Neural progenitor cell (in vitro differentiated cells): ENCODE data around the gene SLC4A8. TPM values are rescaled to one million over a fixed set of nuclear protein-coding genes. Genes with fewer than 3 reads are reported as not detected.

ENCODE experiments used
- DNase-seq: peaks from one replicate; pipeline ENCODE4 v3.0.0-alpha.2; 2016; ENCODE audit warnings: low spot score
- H2AFZ ChIP-seq: fragments of 200-600 bp; sonication (generic); replicated peaks from 2 replicates; pipeline ENCODE4 v1.6.1; 2016; ENCODE audit warnings: antibody characterized with exemption
- H3F3A ChIP-seq: fragments of 200-600 bp; sonication (generic); 2 replicates; pipeline ENCODE4 v1.6.1; 2016; ENCODE audit warnings: antibody characterized with exemption, low read depth
- H3K27ac ChIP-seq: fragments of 200-600 bp; sonication (generic); 2 replicates; pipeline ENCODE4 v1.5.1; 2016; ENCODE audit warnings: mild to moderate bottlenecking
- H3K27me3 ChIP-seq: fragments of 200-600 bp; sonication (generic); 2 replicates; pipeline ENCODE4 v1.6.1; 2016; ENCODE audit warnings: mild to moderate bottlenecking, moderate library complexity
- H3K36me3 ChIP-seq: fragments of 200-600 bp; sonication (generic); 2 replicates; pipeline ENCODE4 v1.5.1; 2016
- H3K4me1 ChIP-seq: fragments of 200-600 bp; sonication (generic); 2 replicates; pipeline ENCODE4 v1.6.1; 2016; ENCODE audit warnings: mixed run types
- H3K4me2 ChIP-seq: fragments of 200-600 bp; sonication (generic); 2 replicates; pipeline ENCODE4 v1.6.1; 2016
- H3K4me3 ChIP-seq: fragments of 200-600 bp; sonication (generic); 2 replicates; pipeline ENCODE4 v1.5.1; 2016
- H3K79me2 ChIP-seq: fragments of 200-600 bp; sonication (generic); 2 replicates; pipeline ENCODE4 v1.6.1; 2016; ENCODE audit warnings: low read depth
- H3K9ac ChIP-seq: fragments of 200-600 bp; sonication (generic); 2 replicates; pipeline ENCODE4 v1.6.1; 2016
- H3K9me3 ChIP-seq: fragments of 200-600 bp; sonication (generic); 2 replicates; pipeline ENCODE4 v1.5.1; 2016; ENCODE audit warnings: low read depth
- H4K20me1 ChIP-seq: fragments of 200-600 bp; sonication (generic); 2 replicates; pipeline ENCODE4 v1.6.1; 2016; ENCODE audit warnings: low read depth
- H3K27ac Mint-ChIP-seq: 3 replicates; pipeline ENCODE4 v1.8.0; 2021; ENCODE audit warnings: mixed read lengths
- H3K27me3 Mint-ChIP-seq: 2 replicates; pipeline ENCODE4 v1.8.0; 2022; ENCODE audit warnings: low read depth, mild to moderate bottlenecking, inconsistent platforms, moderate library complexity, mixed read lengths; ENCODE audit not compliant: insufficient read depth
- H3K36me3 Mint-ChIP-seq: 3 replicates; pipeline ENCODE4 v1.8.0; 2021; ENCODE audit warnings: mixed read lengths
- H3K4me1 Mint-ChIP-seq: 3 replicates; pipeline ENCODE4 v1.8.0; 2021; ENCODE audit warnings: mixed read lengths
- H3K4me3 Mint-ChIP-seq: 3 replicates; pipeline ENCODE4 v1.8.0; 2021; ENCODE audit warnings: mild to moderate bottlenecking, moderate library complexity, mixed read lengths
- H3K9me3 Mint-ChIP-seq: 3 replicates; pipeline ENCODE4 v1.8.0; 2020; ENCODE audit warnings: mixed read lengths
- CTCF ChIP-seq: fragments of 200-600 bp; sonication (generic); IDR thresholded peaks from 2 replicates; pipeline ENCODE4 v1.5.1; 2017; ENCODE audit warnings: antibody characterized with exemption, mild to moderate bottlenecking
- EZH2 ChIP-seq: fragments of 200-600 bp; sonication (generic); IDR thresholded peaks from 2 replicates; pipeline ENCODE4 v1.6.1; 2017; ENCODE audit warnings: antibody characterized with exemption, mild to moderate bottlenecking, moderate library complexity
- EZH2phosphoT487 ChIP-seq: fragments of 200-600 bp; sonication (generic); IDR thresholded peaks from 2 replicates; pipeline ENCODE4 v1.6.1; 2017; ENCODE audit warnings: antibody characterized with exemption
- total RNA-seq: library from RNA; depleted of rRNA; stranded (reverse); fragments of >200 nt; gene quantifications from 2 replicates; pipeline ENCODE4 v1.2.3, GENCODE V29; 2015; ENCODE audit warnings: low replicate concordance

The SLC4A8 gene
- total RNA-seq, 1 donor from 2014 or later = 10.1 TPM

GRCh38 chr12:51484119-51484518 is 59.5 kb downstream of the SLC4A8 start:
- H3K27ac Mint-ChIP-seq = no peak overlapping the region
- Histone ChIP-seq H2AFZ (no peak overlapping the region), H3K4me1 (no peaks in the 10 kb centered on the region), H3K27ac (no peak overlapping the region), H3F3A (no peaks in the 10 kb centered on the region), H3K9ac (no peak overlapping the region), H3K4me3 (no peak overlapping the region), H4K20me1 (no peaks in the 10 kb centered on the region), H3K36me3 (no peaks in the 10 kb centered on the region), H3K4me2 (no peak overlapping the region), H3K27me3 (no peaks in the 10 kb centered on the region), H3K79me2 (no peaks in the 10 kb centered on the region), H3K9me3 (no peaks in the 10 kb centered on the region)
- TF ChIP-seq EZH2 (no peak), CTCF (no peak), EZH2phosphoT487 (no peak)
- no peak overlapping the region for H3K4me3 Mint-ChIP-seq
- no peaks in the 10 kb centered on the region for H3K4me1 Mint-ChIP-seq
- no peak for DNase-seq
- no peaks in the 10 kb centered on the region for H3K27me3 Mint-ChIP-seq
- peaks cover 9% of the 10 kb centered on the region for H3K36me3 Mint-ChIP-seq
- no peaks in the 10 kb centered on the region for H3K9me3 Mint-ChIP-seq

GRCh38 chr12:51488281-51488680 is 63.6 kb downstream of the SLC4A8 start:
- Histone ChIP-seq H3K4me1 (no peaks in the 10 kb centered on the region), H3F3A (no peaks in the 10 kb centered on the region), H3K27me3 (no peaks in the 10 kb centered on the region), H4K20me1 (no peaks in the 10 kb centered on the region), H2AFZ (no peak overlapping the region), H3K9me3 (no peaks in the 10 kb centered on the region), H3K4me2 (no peak overlapping the region), H3K79me2 (no peaks in the 10 kb centered on the region), H3K9ac (no peak overlapping the region), H3K4me3 (no peak overlapping the region), H3K27ac (no peak overlapping the region), H3K36me3 (no peaks in the 10 kb centered on the region)
- Mint-ChIP-seq H3K4me3 (no peak overlapping the region), H3K27ac (no peak overlapping the region), H3K4me1 (no peaks in the 10 kb centered on the region), H3K9me3 (no peaks in the 10 kb centered on the region), H3K36me3 (peaks cover 10% of the 10 kb centered on the region), H3K27me3 (no peaks in the 10 kb centered on the region)
- TF ChIP-seq EZH2 (no peak), CTCF (no peak), EZH2phosphoT487 (no peak)
- DNase-seq = no peak

GRCh38 chr12:51493281-51493680 is 68.7 kb downstream of the SLC4A8 start:
- H3K27me3 ChIP-seq = no peaks in the 10 kb centered on the region
- DNase-seq = no peak
- H3K4me3 ChIP-seq = no peak overlapping the region
- peaks cover 6% of the 10 kb centered on the region for H3K36me3 Mint-ChIP-seq
- no peaks in the 10 kb centered on the region for H3K9me3 Mint-ChIP-seq
- H3K27ac ChIP-seq = no peak overlapping the region
- H3K36me3 ChIP-seq = no peaks in the 10 kb centered on the region
- peaks cover 2% of the 10 kb centered on the region for H3K27me3 Mint-ChIP-seq
- no peak overlapping the region for H3K4me2 ChIP-seq
- no peak overlapping the region for H3K9ac ChIP-seq
- H3K9me3 ChIP-seq = no peaks in the 10 kb centered on the region
- no peaks in the 10 kb centered on the region for H3K79me2 ChIP-seq
- H2AFZ ChIP-seq = no peak overlapping the region
- H3F3A ChIP-seq = no peaks in the 10 kb centered on the region
- no peak overlapping the region for H3K4me3 Mint-ChIP-seq
- H3K4me1 ChIP-seq = no peaks in the 10 kb centered on the region
- no peak for TF ChIP-seq EZH2
- TF ChIP-seq CTCF = no peak
- TF ChIP-seq EZH2phosphoT487 = no peak
- H3K27ac Mint-ChIP-seq = no peak overlapping the region
- H3K4me1 Mint-ChIP-seq = no peaks in the 10 kb centered on the region
- H4K20me1 ChIP-seq = no peaks in the 10 kb centered on the region

GRCh38 chr12:51496895-51497294 is 72.3 kb downstream of the SLC4A8 start:
- no peaks in the 10 kb centered on the region for H4K20me1 ChIP-seq
- H3K79me2 ChIP-seq = no peaks in the 10 kb centered on the region
- Mint-ChIP-seq H3K27me3 (peaks cover 2% of the 10 kb centered on the region), H3K4me1 (no peaks in the 10 kb centered on the region), H3K36me3 (peaks cover 5% of the 10 kb centered on the region), H3K9me3 (no peaks in the 10 kb centered on the region), H3K27ac (no peak overlapping the region), H3K4me3 (no peak overlapping the region)
- DNase-seq = no peak
- no peaks in the 10 kb centered on the region for H3F3A ChIP-seq
- H3K27ac ChIP-seq = no peak overlapping the region
- H3K4me1 ChIP-seq = no peaks in the 10 kb centered on the region
- TF ChIP-seq CTCF = no peak
- no peak for TF ChIP-seq EZH2
- no peak for TF ChIP-seq EZH2phosphoT487
- H3K9me3 ChIP-seq = no peaks in the 10 kb centered on the region
- no peaks in the 10 kb centered on the region for H3K27me3 ChIP-seq
- no peak overlapping the region for H3K4me2 ChIP-seq
- H2AFZ ChIP-seq = no peak overlapping the region
- no peak overlapping the region for H3K9ac ChIP-seq
- no peaks in the 10 kb centered on the region for H3K36me3 ChIP-seq
- no peak overlapping the region for H3K4me3 ChIP-seq
